ENCODE measurements around the gene GALNT17. TPM values are rescaled to one million over a fixed set of nuclear protein-coding genes. Genes with fewer than 3 reads are reported as not detected.

GALNT17 gene
- polyA plus RNA-seq (2011; rRNA removed), result not detected in 2 replicates
- not detected in 2 replicates for polyA minus RNA-seq (2011; rRNA and poly(A)+ RNA removed)

DNA sequence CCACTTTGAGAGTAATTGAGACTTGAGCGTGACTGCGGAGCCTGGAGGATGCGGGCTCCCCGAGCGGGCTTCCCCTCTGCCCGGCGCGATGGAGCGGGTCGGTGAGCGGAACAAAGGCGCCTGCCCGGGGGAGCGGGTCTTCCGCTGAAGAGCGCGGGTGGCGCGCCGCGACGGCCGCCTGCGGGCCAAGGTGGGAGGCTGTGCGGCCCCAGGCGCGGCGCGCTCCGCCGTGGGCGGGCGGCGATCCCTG is at the start of gene GALNT17:
Gene GALNT17 (plus strand): TSS at position 18 of the 250 bp plus-strand sequence.
- no peak for DNase-seq (ENCODE audit: low read depth, low spot score)
- ChIA-PET CTCF (no interaction called here), POLR2A (no interaction called here)
- TF ChIP-seq, protein P1, sequence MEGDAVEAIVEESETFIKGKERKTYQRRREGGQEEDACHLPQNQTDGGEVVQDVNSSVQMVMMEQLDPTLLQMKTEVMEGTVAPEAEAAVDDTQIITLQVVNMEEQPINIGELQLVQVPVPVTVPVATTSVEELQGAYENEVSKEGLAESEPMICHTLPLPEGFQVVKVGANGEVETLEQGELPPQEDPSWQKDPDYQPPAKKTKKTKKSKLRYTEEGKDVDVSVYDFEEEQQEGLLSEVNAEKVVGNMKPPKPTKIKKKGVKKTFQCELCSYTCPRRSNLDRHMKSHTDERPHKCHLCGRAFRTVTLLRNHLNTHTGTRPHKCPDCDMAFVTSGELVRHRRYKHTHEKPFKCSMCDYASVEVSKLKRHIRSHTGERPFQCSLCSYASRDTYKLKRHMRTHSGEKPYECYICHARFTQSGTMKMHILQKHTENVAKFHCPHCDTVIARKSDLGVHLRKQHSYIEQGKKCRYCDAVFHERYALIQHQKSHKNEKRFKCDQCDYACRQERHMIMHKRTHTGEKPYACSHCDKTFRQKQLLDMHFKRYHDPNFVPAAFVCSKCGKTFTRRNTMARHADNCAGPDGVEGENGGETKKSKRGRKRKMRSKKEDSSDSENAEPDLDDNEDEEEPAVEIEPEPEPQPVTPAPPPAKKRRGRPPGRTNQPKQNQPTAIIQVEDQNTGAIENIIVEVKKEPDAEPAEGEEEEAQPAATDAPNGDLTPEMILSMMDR (IDR thresholded peaks at IDR 0.05; ENCODE audit: low read depth, low read length), result no peak
- Histone ChIP-seq H3K27me3 (ENCODE audit: control insufficient read depth, insufficient read depth, low read length) (no peaks in the 10 kb centered on the region), H3K9me3 (ENCODE audit: control insufficient read depth, insufficient read depth, low read length) (peaks cover 48% of the 10 kb centered on the region), H3K27ac (ENCODE audit: low read depth, low read length) (no peak within 1 kb of the TSS), H3K4me3 (ENCODE audit: low read depth, low read length) (no peak within 1 kb of the TSS)

- H3K4me3 ChIP-seq (ENCODE audit: low read depth, low read length), result no peak overlapping the region
- TF ChIP-seq, protein P1 (IDR thresholded peaks at IDR 0.05; ENCODE audit: low read depth, low read length), result no peak
- peaks cover 32% of the 10 kb centered on the region; the same call in 1 of the 2 replicates for H3K9me3 ChIP-seq (ENCODE audit: control insufficient read depth, insufficient read depth, low read length)
- POLR2A ChIA-PET, result no interaction called here
- CTCF ChIA-PET, result no interaction called here
- H3K27me3 ChIP-seq (ENCODE audit: control insufficient read depth, insufficient read depth, low read length), result no peaks in the 10 kb centered on the region
- no peak for DNase-seq (ENCODE audit: low read depth, low spot score)
- H3K27ac ChIP-seq (ENCODE audit: low read depth, low read length), result no peak overlapping the region
These were observed 36.6 kb upstream of the GALNT17 start for GRCh38 chr7:71095266-71095860.

DNA sequence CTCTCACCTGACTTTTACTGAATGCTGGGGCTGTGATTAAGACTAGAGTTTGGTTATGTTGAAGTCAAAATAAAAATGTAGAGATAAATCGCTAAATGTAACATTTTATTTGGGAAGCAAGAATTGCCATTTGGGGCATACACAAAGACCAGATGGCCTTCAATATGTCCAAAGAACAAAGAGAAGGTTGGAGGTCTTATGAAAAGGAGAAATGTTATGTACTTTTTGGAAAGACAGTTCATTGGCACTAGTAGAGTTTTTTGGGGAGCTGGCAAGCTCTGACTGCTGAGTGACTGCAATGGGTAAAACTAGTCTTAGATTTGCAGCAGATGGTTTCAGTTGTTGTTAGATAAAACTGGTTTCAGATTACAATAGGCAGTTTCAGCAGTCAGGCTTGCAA is 35.6 kb upstream of the GALNT17 start:
- CTCF ChIA-PET, result no interaction called here
- Histone ChIP-seq H3K27ac (ENCODE audit: low read depth, low read length) (no peak overlapping the region), H3K4me3 (ENCODE audit: low read depth, low read length) (no peak overlapping the region), H3K27me3 (ENCODE audit: control insufficient read depth, insufficient read depth, low read length) (no peaks in the 10 kb centered on the region), H3K9me3 (ENCODE audit: control insufficient read depth, insufficient read depth, low read length) (peaks cover 26% of the 10 kb centered on the region)
- no peak for DNase-seq (ENCODE audit: low read depth, low spot score)
- POLR2A ChIA-PET, result no interaction called here
- TF ChIP-seq, protein P1 (IDR thresholded peaks at IDR 0.05; ENCODE audit: low read depth, low read length), result no peak

- Histone ChIP-seq H3K27me3 (ENCODE audit: control insufficient read depth, insufficient read depth, low read length) (no peaks in the 10 kb centered on the region), H3K27ac (ENCODE audit: low read depth, low read length) (no peak overlapping the region), H3K9me3 (ENCODE audit: control insufficient read depth, insufficient read depth, low read length) (peaks cover 37% of the 10 kb centered on the region), H3K4me3 (ENCODE audit: low read depth, low read length) (no peak overlapping the region)
- ChIA-PET CTCF (no interaction called here), POLR2A (no interaction called here)
- TF ChIP-seq, protein P1 (IDR thresholded peaks at IDR 0.05; ENCODE audit: low read depth, low read length), result no peak
- no peak for DNase-seq (ENCODE audit: low read depth, low spot score)
These were observed 25.7 kb upstream of the GALNT17 start for GRCh38 chr7:71106226-71106625.

DNA sequence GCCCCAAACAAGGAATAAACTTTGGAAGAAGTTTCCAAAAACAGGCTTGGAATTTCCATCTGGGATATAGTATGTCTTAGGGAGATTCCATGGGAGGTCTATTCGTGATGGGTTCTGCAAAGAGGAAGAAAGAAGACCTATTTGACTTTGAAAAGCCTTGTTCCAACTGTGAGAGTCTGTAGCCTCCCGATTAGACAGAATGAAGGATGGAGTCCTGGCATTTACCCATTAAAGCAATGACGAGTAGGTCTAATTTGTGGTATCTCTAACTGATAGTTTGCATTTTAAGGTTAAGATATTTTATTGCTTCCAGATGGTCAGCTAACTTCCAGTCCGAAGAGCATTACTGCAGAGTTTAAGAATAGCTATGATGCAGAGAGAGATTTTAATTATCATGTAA is 19.5 kb upstream of the GALNT17 start:
- ChIA-PET CTCF (no interaction called here), POLR2A (no interaction called here)
- TF ChIP-seq, protein P1 (IDR thresholded peaks at IDR 0.05; ENCODE audit: low read depth, low read length), result no peak
- Histone ChIP-seq H3K27ac (ENCODE audit: low read depth, low read length) (no peak overlapping the region), H3K9me3 (ENCODE audit: control insufficient read depth, insufficient read depth, low read length) (peaks cover 21% of the 10 kb centered on the region; the same call in 1 of the 2 replicates), H3K4me3 (ENCODE audit: low read depth, low read length) (no peak overlapping the region), H3K27me3 (ENCODE audit: control insufficient read depth, insufficient read depth, low read length) (no peaks in the 10 kb centered on the region)
- DNase-seq (ENCODE audit: low read depth, low spot score), result no peak

All from AG04450 (cell line).